ENCODE data around the gene COL23A1. TPM values are rescaled to one million over a fixed set of nuclear protein-coding genes. Genes with fewer than 3 reads are reported as not detected.

Gene COL23A1
- total and polyA plus RNA-seq, 2 experiments from 2014 or later = 4.8 to 8.2 TPM

GRCh38 chr5:178469011-178469974 lies 120.9 kb downstream of the COL23A1 start:
- DNase-seq (ENCODE audit: low spot score) (no peak), ATAC-seq (no peak)
- H3K27me3 ChIP-seq (ENCODE audit: insufficient read depth) = no peaks in the 10 kb centered on the region
- H3K36me3 ChIP-seq (ENCODE audit: insufficient read depth) = no peaks in the 10 kb centered on the region
- Mint-ChIP-seq H3K4me3 (no peak overlapping the region), H3K27ac (no peak overlapping the region), H3K27me3 (ENCODE audit: insufficient read depth, low read depth, poor library complexity) (peaks cover 7% of the 10 kb centered on the region), H3K9me3 (no peaks in the 10 kb centered on the region), H3K36me3 (ENCODE audit: low read depth) (no peaks in the 10 kb centered on the region), H3K4me1 (peaks cover 28% of the 10 kb centered on the region)
- no peaks in the 10 kb centered on the region for H3F3A ChIP-seq (replicated peaks; ENCODE audit: low read depth)
- H3K27ac ChIP-seq (ENCODE audit: low read depth) = no peak overlapping the region
- H4K20me1 ChIP-seq (replicated peaks; ENCODE audit: insufficient read depth) = no peaks in the 10 kb centered on the region
- no peak for TF ChIP-seq JUNB (IDR thresholded peaks at IDR 0.05; ENCODE audit: unreplicated experiment)
- no peak for TF ChIP-seq STAT1 (IDR thresholded peaks at IDR 0.05; ENCODE audit: unreplicated experiment)
- TF ChIP-seq REST (IDR thresholded peaks at IDR 0.05; ENCODE audit: unreplicated experiment) = no peak
- no peak for TF ChIP-seq ETS1 (IDR thresholded peaks at IDR 0.05)
- TF ChIP-seq ZNF331 (CRISPR knock-in tag; IDR thresholded peaks at IDR 0.05; ENCODE audit: low read depth) = no peak
- TF ChIP-seq ZNF114 (CRISPR knock-in tag; IDR thresholded peaks at IDR 0.05) = no peak
- no peak for TF ChIP-seq ZNF462 (CRISPR knock-in tag; IDR thresholded peaks at IDR 0.05)
- no peak overlapping the region for H3K4me3 ChIP-seq
- no peaks in the 10 kb centered on the region for H3K4me1 ChIP-seq (ENCODE audit: insufficient read depth)
- H2AFZ ChIP-seq = no peak overlapping the region
- no peaks in the 10 kb centered on the region for H3K79me2 ChIP-seq (replicated peaks; ENCODE audit: insufficient read depth)
- no peak overlapping the region for H3K4me2 ChIP-seq
- H3K9me2 ChIP-seq (ENCODE audit: insufficient read depth) = no peaks in the 10 kb centered on the region

All from GM23338 (cell line).